NCI-H1694 treated with DMSO at 0.1 percent for 48 hours (cell line): ENCODE measurements around the gene COL20A1.
"Not testable (repeated sequence)": the region's sequence is repeated elsewhere in the genome, so short reads cannot be mapped to it uniquely, and the experiment has no call there.

Source experiments
- DNase-seq: peaks from one replicate; lab custom pipeline; 2025; lab: John Stamatoyannopoulos, UW

Gene COL20A1

DNA sequence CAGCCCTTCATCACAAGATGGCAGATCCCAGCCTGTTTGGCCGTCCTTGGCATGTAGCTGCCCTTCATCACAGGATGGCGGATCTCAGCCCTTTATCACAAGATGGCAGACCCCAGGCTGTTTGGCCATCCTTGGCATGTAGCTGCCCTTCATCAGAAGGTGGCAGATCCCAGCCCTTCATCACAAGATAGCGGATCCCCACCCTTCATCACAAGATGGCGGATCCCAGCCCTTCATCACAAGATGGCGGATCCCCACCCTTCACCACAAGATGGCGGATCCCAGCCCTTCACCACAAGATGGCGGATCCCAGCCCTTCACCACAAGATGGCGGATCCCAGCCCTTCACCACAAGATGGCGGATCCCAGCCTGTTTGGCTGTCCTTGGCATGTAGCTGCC lies 42.1 kb downstream of the COL20A1 start:
- not testable (repeated sequence) for DNase-seq

DNA sequence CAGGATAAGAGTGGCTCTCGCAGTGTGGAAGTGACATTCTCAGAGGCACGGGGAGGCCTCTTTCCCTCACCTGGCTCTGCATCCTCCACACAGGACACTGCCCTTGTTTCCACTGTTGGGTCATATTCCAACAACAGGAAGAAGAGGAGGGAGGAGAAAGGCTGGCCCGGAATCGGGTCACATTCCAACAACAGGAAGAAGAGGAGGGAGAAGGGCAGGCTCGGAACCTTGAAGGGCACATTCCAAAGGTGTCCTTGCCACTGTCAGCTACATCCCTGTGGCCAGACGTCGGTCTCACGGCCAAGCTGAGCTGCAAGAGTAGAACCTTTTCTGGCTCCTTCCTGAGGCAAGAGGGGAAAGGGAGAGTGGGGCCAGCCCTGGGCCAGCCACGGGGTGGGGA lies 42.7 kb downstream of the COL20A1 start:
- no peak for DNase-seq

DNA sequence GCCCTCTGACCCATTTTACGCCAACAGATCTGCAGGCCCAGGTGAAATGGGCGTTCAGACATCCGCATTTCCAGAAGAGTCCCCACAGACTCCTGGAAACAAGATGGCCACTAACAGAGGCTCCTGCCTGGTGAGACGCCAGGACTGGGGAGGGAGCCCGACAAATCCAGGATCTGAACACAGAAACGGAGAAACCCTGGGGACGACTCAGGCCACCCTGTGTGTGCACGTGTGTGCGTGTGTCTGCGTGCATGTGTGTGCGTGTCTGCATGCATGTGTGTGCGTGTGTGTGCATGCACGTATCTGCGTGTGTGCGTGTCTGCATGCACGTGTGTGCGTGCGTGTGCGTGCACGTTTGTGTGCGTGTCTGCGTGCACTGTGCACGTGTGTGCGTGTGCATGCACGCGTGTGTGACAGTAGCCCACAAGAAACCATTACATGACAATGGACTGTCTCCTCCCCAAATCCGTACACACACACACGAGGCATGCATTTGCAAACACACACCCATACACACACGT lies 43.3 kb downstream of the COL20A1 start:
- no peak for DNase-seq

DNA sequence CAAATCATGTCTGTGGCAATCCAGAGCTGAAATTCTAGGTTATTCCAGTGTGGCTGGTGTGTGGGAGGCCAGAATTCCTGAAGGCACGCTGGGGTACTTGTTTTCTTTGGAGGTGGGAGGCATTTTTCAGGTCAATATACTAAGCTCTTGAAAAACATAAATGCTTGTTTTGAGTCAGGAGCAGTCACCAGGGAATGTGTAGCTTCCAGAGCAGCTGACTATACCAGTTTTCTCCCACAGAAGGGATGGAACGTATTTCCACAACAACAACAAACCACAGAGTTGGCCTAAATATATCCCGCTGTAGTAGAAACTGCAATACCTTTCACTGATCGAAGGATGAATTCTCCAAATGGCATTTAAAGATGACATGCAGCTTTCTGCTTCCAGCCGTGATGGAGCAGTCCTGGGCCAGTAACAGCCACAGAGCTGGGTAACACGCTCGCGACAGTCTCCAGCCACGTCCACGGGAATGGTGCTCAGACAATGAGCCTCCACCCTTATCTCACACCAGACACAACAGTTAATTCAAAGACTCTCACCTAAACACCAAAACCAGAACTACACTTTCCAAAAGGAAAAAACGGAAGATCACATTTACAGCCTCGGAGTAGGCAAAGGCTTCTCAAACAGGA lies 44.9 kb downstream of the COL20A1 start:
- no peak for DNase-seq

DNA sequence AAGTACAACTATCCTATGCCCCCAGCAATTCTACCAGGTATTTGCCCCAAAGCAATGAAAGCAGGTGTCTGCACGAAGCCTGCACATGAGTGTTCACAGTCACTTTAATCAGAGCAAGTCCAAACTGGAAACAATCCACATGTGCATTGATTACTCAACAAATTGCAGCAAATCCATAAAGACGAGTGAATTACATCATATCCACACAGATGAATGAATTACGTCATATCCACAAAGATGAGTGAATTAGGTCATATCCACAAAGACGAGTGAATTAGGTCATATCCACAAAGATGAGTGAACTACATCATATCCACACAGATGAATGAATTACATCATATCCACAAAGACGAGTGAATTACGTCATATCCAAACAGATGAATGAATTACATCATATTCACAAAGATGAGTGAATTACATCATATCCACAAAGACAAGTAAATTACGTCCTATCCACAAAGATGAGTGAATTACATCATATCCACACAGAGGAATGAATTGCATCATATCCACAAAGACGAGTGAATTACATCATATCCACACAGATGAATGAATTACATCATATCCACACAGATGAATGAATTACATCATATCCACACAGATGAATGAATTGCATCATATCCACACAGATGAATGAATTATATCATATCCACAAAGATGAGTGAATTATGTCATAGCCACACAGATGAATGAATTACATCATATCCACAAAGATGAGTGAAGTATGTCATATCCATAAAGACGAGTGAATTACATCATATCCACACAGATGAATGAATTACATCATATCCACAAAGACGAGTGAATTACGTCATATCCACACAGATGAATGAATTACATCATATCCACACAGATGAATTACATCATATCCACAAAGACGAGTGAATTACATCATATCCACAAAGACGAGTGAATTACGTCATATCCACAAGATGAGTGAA lies 46.4 kb downstream of the COL20A1 start:
- not testable (repeated sequence) for DNase-seq

DNA sequence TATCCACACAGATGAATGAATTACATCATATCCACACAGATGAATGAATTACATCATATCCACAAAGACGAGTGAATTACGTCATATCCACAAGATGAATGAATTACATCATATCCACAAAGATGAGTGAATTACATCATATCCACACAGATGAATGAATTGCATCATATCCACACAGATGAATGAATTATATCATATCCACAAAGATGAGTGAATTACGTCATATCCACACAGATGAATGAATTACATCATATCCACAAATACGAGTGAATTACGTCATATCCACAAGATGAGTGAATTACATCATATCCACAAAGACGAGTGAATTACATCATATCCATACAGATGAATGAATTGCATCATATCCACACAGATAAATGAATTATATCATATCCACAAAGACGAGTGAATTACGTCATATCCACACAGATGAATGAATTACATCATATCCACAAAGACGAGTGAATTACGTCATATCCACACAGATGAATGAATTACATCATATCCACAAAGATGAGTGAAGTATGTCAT lies 47.2 kb downstream of the COL20A1 start:
- DNase-seq = not testable (repeated sequence)

DNA sequence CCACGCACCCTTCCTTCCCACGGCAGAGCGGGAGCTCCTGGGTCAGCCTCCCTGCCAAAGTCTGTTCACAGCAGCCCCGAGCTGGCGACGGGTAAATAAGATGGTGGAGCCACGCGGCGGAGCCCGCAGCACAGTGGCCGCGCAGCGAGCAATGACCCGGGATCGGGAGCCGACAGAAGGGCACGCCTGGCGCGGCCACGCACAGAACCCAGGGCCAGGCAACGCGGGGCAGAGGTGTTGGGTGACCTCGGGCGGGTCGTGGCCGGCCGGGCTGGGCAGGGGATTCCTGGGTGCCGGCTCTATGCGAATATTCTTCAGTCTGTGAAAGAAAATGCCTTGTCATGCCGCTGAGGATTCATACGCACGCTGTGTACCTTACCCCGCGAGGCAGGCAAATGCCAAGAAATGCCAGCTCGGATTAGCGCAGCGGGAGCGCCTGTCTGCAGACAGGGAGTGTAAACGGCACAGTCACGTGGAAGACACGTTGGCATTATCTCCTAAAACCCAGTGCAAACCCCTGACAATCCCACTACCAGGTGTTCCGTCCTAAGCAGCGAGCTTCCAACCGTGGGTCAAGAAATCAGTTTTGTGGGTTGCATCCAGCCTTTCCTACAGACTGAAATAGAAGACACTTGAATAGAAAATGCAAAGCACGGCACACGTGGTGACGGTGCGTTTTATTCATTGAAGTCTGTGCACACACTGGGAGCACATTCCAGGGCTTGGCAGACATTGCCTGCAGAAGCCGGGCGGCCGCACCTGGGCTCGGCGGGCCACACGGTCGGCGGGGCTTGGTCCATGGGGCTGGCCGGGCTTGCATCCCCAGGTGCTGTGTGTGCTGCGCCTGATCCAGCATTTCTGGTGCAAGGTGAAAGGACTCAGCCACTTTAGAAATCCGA lies 49.8 kb downstream of the COL20A1 start:
- no peak for DNase-seq

DNA sequence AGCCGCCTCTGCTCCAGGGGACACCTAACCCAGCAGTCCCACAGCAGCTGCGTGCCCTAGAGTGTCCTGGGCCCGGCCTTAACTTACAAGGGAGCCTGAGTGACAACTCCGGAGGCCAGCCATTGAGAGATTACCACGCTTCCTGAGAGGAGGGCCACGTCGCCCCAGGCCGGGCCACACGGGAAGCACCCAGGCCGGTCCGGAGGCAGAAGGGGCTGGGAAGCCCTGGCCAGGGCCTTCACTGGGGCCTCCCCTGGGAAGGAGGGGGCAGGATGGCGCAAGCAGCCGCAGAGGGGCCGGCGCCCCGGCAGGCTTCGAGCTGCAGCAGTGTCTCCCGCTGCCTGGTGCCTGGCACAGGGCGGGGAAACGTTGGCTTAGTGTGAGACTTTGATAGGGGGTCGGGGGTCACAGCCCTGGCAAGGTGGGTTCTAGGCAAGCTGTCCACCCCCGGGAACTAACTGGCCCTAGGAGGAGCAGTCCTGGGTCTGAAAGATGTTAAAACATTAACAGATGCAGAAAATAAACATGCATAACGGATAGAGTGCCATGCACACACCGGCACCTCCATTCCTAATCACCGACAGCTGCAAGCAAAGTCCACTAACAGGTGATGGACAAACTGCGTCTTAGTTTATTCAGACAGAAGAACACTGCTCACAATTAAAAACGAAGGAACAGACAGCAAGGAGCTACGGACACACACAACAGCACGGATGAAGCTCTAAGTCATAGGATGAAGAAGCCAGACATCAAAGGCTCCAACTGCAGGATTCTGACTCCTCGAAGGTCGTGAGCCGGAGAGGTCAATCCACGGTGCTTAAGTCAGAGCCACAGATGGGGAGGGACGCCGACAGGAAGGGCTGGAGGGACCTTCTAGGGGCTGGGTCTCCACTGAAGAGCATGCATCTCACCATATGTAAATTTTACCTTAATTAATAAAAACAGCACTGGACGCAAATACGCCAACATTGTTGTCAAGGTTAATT lies 50.8 kb downstream of the COL20A1 start:
- DNase-seq = no peak

DNA sequence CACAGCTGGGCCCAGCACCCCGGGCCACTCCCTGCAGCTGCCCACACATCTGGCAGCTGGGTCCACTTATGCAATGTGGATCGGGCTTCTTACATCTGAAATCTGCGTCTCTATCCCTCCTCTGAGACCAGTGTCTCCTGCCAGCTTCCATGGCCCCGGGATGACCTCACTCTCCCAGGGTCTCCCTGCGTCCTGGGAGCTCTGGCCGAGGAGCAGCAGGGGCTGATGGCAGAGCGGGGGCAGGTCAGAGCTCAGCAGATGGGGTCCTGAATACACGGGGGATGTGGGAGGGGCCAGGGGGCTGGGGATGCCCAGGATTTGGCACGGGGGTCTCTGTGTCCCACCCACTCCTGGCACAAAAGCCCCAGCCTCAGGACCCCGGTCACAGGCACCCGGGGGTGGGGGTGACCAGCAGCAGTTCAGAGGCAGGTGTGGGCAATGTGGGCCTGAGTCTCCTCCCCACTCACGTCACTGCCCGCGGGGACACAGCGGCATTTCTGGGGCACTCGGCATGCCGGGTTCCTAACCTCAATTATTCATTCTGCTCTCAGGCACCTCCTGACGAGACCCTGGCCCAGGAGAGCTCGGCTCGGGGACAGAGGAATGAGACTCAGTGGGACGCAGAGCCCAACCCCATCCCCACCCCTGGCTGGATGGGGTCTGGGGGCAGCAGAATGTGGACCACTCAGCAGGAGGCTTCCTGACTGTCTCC lies 51.8 kb downstream of the COL20A1 start:
- DNase-seq = no peak

DNA sequence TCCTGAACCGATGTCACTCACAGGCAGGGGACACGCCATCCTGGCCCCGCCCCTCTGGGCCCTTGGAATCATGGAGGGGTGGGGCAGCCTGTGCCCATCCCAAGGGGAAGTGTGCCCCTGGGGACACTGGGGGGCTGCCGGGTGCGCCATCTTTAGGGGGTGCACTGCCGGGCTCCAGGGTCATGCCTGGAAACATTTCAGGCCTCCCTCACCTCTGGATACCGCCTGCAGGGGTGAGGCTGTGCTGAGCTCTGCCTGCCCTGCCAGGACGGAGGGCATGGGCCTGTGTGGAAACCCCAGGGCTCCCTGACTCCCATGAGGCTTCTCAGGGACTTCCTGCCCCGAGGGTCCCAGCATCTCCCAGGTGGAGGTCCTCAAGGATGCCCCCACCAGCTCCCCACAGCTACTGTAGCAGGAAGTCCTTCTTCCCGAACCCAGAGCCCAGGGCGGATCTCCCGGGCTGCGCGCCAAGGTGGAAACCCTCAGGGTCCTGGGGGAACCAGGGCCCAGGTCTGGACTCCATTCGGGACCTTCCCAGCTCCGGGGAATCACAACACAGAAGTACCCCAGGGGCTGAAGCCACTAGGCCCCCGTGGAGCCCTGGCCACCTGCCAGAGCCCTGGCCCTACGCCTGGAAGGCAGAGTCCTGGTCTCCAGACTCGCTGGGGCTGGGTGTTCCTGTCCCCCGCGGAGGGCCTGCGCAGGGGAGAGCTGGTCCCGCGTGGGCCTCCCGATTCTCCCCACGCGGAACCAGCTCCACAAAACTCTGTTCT lies 52.5 kb downstream of the COL20A1 start:
- DNase-seq = no peak

DNA sequence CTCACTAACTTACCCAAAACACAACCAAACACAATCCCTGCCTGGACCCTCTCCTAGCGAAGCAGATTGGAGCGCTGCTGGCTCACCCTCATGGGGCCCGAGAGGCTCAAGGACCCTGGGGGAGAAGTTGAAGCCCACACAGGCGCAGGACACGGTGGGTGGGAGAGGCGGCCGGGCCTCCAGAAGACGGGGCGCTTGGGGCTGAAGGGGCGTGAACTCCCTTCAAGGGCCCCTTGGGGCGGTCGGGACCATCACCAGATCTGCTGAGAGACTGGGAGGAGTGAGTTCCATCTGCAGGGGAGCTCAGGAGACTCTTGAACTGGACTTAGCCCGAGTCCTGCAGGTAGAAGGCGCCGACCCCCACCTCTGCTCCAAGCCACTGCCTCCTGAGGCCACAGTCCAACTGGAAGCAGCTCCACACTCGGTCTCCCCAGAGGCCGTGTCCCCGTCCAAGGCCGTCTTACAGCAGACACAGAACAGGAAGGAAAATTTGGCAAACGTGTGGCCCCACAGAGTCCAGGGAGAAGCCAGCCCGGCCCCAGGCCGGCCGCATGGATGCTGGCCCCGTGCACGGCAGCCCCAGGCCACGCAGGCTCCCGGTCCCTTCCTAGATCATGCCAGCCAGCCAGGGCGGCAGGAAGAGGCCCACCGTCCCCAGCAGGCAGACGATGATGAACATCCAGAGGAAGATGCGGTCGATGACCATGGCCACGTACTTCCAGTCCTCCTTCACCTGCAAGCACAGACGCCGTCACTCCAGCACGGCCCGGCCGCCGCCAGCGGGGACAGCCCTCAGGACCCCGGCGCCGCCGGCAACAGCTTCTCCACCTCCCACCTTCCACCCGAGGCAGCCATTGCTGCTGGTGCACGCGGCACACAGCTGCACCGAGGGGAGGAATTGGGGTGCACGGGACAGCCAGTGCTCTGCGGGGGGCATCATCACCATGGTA lies 53.4 kb downstream of the COL20A1 start:
- no peak for DNase-seq

DNA sequence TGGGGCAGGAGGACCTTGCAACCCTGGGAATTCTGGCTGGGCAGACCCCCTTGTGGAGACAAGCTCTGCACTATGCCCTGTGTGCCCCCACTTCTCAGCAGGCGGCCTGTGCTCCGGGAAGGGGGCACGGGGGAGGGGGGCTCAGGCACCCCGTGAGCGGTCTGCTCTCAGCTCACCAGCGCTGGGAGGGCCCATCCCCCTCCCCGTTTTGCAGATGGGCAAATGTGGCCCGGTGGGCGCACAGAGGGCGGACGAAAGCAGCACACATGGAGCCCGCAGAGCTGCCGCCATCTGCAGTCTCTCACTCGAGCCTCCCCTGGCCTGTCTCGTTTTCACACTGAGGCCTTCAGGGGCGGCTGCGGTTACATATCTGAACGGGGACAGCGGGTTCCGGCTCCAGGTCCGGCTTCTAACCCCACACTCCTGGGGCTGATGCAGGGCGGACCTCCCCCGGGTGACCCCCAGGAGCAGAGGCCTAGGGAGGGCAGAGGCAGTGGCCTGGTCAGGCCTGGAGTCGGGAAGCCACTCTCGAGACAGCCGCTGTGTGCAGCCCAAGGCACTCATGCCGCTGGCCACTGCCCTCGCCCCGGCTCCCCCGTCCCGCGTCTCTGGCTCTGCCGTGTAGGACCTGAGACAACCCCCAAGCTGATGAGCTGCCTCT lies 54.2 kb downstream of the COL20A1 start:
- DNase-seq = no peak

DNA sequence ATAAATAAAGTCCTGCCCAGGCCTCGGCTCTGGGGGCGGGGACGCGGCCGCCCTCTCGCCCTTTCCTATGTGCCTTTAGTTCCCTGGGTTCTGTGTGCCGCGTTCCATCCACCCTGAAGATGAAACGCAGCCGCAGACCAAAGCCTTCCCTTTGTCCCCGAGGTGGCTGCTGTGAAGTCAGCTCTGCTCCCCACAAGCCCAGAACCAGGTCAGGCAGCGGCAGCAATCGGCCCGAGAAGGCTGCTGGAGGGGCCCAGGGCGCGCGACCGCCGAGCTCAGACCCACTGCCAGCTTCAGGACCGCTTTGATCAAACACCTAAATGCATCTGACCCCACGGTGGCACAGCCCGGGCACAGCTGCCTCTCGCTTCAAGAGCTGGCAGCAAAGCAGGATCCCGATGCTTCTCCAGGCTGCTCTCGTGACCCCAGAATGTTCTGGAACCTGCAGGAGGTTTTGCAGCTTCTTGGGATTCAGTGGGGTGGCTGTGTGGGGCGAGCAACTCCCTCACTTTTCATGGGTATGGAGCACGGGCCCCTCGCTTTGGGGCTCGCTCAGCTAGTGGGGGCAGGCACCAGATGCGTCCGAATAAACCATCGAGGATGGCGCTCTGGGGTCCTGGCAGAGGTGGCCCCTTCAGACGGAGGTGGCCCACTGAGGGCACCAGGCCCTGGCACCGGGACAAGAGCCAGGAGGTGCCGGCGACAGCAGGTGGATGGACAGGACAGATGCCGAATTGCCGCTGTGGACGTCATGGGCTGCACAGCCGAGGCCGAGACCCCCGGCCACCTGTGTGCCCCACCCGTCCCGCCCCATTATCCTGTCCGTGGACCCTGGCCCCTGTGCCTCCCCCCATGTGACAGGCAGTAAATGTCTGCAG lies 55.2 kb downstream of the COL20A1 start:
- no peak for DNase-seq

DNA sequence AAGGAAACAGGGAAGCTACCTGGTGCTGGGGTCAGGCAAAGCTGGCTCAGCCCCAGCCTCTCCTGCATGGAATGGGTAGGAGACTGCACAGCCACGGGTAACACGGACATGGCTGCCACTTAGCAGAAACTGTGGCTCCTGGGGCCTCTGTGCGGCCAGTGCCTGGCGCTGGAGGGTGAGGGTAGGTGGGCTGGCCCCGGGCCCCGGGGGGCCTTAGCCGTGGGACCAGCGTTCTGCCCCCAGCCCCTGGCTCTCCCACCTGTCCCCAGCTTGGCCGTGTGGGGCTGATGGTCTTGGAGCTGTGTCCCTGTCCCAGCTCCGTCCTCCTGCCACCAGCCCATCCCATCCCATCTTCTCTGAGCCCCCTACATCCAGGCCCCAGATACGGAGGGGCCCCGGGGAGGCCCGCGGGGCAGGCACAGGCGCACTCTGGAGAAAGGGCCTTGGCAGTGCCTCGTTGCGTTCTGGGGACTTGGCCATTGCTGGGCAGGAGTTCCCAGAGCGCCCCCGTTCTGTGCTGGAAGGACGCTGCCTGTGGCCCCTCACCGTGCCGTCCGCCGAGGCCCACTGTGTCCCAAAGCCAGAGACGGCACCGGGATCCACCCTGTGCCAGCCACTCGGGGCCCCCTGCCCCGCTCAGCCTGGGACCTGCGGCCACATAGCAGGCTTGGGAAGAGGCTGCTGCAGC lies 56.0 kb downstream of the COL20A1 start:
- no peak for DNase-seq

DNA sequence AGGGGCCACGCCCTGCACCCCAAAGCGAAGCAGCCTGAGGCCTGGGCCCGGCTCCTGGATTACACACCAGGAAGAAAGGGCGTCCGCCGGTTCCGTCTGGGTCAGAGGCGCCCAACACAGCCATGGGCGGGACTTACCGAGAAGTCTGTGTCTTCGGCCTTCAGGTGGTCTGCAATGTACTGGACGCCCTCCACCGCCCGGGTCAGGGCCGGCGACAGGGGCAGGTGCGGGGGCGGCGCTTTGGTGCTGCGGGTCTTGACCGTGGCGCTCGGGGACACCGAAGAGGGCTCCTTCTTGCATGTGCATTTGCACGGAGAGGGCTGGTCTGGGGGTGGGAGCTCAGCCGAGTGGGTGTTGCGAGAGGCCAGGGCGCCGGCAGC lies 56.5 kb downstream of the COL20A1 start:
- no peak for DNase-seq

DNA sequence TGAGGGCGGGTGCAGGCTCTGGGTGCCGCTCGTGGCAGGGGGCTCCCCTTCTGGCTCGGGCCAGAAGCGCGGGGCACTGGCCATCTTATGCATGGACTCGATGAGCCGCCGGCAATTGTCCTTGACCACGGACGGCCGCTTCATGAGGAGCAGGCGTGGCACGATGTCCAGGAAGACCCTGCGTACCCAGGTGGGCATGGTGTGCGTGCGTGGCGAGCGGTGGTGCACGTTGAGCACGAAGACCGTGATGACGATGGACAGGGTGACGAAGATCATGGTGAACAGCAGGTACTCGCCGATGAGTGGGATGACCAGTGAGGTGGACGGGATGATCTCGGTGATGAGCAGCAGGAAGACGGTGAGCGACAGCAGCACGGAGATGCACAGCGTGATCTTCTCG lies 57.2 kb downstream of the COL20A1 start:
- DNase-seq = no peak
